NCI-H524 treated with DMSO at 0.1 percent for 48 hours (cell line): ENCODE data around the gene NEK11.
"Not testable (repeated sequence)": the region's sequence is repeated elsewhere in the genome, so short reads cannot be mapped to it uniquely, and the experiment has no call there.

Source experiments
- DNase-seq: peaks from one replicate; lab custom pipeline; 2025; lab: John Stamatoyannopoulos, UW

Gene NEK11

DNA sequence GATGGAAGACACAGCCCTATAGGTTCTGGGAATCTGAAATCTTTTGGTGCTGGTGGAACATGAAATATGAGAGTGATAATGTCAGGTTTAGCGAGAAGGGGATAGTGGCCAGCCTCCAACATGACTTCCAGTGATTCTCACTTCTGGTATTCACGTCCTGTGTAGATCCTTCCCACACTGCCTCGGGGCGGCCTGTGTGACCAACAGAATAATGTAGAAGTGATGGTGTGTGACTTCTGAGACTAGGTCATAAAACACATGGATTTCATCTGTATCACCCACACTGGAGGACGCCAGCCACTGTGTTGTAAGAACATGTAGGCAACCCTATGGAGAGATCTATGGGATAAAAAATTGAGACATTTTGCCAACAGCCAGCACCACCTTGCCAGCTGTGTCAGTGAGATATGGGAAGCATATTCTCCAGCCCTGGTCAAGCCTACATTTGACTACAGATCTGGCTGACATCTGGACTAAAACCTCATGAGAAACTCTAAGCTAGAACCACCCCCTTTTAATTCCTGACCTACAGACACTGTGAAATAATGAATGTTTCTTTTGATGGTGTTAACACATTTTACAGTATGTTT lies 329.4 kb downstream of the NEK11 start:
- no peak for DNase-seq

- DNase-seq = no peak
These were observed 330.6 kb downstream of the NEK11 start for GRCh38 chr3:131357275-131357674.

DNA sequence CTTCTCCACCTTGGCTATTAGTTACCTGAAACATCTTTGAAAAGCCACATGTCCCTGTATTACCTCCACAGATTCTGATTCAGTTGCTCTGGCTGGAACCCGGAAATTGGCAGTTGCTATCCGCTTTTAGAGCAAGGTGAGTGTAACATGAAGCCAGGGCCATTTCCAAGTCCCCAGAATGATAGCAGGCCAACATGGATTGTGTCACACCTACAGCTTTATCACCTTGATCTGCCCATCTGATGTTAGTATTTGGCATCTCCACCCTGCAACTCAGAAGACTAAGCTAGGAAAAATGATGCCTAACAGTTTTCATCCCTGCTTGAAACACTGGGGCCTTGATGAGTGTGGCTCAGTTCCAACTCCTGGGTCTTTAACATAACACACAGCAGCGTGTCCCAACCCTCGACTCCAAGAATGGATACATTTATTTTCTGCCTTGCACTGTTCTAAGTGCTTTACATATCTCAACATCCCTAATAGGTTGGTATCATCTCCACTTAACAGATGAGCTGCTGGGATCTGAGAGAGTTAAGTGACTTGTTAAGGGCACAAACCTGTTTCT lies 333.6 kb downstream of the NEK11 start:
- peak; percentile 89 for DNase-seq

DNA sequence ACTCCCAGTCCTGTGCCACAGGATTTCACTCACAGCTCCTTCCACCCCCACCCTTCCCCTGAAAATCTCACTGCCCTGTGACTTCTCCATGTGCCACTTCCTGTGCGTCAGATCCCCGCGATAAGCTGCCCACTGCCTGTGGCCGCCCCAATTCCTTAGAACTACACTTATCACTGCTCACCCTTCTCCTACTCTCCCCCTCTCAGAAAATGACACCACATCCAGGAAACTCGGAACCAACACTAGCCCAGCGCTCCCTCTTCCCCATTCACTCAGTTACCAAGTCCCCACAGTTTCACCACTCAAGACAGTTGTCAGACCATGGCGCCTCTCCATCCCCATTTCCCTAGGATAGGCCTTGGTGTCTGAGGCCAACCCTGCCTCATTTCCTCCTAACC lies 334.4 kb downstream of the NEK11 start:
- DNase-seq = not testable (repeated sequence)

- DNase-seq = no peak
These were observed 335.1 kb downstream of the NEK11 start for GRCh38 chr3:131361464-131362421.

GRCh38 chr3:131363275-131363674 lies 336.6 kb downstream of the NEK11 start:
- no peak for DNase-seq

GRCh38 chr3:131370935-131371687 lies 344.4 kb downstream of the NEK11 start:
- no peak for DNase-seq

- no peak for DNase-seq
These were observed 345.0 kb downstream of the NEK11 start for GRCh38 chr3:131371688-131372066.

DNA sequence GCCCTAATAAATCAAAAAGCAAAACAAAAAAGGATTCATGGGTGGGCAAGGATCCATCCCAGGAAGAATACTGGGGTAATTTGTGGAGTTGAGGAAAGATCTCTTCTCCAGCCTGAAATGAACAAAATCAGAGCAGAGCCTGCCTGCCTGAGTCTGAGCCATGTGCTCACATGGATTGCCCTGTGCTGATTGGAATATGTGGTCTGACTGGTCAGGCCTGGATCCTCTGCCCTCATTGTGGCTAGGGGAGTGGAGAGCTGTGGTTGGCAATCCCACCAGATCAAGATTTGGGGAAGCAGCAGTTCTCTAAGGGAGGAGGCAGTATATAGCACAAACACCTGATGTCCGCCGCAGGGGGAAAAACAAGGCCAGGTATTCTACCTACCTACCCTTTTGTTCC lies 348.1 kb downstream of the NEK11 start:
- no peak for DNase-seq

GRCh38 chr3:131380821-131381444 lies 354.3 kb downstream of the NEK11 start:
- DNase-seq = not testable (repeated sequence)

DNA sequence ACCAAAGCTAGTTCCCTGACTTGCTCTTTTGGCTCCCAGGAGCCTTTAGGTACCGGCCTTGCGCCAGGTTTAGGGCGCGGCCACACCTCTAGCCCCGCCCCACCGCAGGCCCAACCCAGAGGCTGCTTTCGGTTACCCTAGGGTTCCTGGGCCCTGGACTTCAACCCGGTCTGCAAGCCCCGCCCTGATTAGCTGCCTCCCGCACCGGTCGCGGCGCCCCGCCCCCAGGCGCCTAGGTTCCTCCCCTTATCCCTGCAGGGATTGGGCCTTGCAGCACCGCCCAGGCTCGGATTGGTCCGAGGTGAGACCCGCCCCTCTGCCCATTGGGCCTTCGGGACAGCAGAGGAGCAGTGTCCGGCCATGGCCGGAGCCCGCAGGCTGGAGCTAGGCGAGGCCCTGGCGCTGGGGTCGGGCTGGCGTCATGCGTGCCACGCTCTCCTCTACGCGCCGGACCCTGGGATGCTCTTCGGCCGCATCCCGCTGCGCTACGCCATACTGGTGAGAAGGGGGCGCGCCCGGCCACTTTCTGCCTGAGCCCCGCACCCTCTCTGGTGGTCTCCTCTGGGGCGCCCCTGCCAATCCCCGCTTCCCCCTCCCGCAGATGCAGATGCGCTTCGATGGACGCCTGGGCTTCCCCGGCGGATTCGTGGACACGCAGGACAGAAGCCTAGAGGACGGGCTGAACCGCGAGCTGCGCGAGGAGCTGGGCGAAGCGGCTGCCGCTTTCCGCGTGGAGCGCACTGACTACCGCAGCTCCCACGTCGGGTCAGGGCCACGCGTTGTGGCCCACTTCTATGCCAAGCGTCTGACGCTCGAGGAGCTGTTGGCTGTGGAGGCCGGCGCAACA lies 355.0 kb downstream of the NEK11 start, which contains the start of gene NUDT16:
Gene NUDT16, plus strand, starts transcription at position 330 of the 847 bp plus-strand sequence. Its CDS starts 31 bp downstream, at position 361.
- peak; percentile 88 for DNase-seq

DNA sequence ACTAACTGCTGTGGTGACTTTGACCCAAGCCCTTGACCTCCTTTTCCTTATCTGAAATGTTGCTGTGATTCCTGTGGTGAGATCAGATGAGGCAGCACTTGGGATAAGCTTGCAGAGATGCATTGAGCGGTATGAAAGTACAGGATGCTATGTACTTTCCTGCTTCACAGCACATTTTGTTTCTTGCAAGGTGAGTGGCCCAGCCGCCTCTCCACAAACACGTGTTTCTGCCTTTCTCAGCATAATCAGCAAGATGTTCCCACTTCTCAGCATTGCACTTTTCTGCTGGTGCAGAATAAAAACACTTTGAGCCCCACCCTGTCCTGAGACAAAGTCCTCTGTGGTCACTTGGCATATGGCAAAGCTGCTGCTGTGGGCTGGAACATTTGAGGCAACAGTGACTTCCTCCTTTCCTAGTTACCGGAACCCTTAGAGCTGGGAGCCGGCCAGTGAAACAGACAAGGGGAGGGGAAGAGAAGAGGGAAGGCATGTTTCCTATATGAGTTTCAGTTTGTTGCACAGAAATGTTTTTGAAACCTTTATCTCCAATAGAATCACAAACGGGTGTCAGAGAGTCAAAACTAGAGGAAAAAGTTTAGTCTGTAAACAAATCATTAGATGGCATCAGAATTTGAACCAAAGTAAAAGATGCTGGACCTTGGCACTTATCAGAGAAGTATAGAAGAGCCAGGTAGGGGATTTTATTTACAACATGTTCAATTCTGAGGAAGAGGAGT lies 359.9 kb downstream of the NEK11 start:
- no peak for DNase-seq

GRCh38 chr3:131387796-131388489 lies 361.3 kb downstream of the NEK11 start:
- no peak for DNase-seq

- DNase-seq = no peak
These were observed 361.8 kb downstream of the NEK11 start for GRCh38 chr3:131388490-131388799.

DNA sequence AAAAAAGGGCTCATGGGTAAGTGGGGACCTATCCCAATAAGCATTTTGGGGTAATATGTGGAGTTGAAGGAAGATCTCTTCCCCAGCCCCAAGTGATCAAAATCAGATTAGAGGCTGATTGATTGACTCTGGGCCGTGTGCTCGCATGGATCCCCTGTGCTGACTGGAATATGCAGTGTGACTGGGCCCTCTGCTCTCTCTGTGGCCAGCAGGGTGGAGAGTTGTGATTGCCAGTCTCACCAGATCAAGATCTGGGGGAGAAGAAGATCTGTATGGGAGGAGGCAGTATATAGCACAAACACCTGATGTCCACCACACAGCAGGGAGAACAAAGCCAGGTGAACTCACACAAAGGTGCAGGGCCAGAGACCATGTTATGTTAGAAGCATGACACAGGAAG lies 363.7 kb downstream of the NEK11 start:
- DNase-seq = no peak

GRCh38 chr3:131393051-131393450 lies 366.4 kb downstream of the NEK11 start:
- no peak for DNase-seq

DNA sequence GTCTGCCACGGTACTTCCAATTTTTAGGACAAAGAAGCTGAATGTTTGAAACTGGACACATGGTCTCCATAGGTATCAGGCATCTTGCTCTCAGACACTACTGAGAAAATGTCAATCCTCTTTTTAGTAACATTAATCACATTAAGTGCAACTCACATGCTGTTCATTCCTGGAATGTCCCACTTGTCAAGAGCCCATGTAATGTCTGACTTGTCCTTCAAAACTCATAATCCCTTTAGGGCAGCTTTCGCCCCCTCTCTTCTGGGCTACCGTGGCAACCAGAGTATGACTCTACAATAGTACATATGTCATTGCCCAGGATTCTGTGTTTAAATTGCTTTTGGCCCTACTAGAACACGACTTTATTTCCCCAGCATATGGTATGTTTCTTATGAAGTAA lies 367.2 kb downstream of the NEK11 start:
- DNase-seq = peak; percentile 100

DNA sequence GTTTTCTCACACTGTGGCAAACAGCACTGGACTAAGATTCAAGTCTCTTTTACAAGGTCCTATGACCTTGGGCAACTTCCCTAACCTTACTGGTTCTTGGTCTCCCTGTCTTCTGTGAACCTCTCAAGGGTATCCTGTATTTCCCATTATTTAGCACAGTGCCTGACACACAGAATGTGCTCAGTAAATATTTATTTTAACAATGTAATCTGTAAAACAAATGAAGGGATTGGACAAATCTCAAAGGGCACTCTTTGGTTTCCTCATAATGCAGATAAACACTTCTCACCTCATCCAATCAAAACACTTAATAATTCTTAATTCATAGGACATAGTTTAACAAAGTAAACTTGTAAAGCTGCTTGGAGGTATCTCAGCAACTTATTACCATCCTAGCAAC lies 367.7 kb downstream of the NEK11 start:
- DNase-seq = no peak

DNA sequence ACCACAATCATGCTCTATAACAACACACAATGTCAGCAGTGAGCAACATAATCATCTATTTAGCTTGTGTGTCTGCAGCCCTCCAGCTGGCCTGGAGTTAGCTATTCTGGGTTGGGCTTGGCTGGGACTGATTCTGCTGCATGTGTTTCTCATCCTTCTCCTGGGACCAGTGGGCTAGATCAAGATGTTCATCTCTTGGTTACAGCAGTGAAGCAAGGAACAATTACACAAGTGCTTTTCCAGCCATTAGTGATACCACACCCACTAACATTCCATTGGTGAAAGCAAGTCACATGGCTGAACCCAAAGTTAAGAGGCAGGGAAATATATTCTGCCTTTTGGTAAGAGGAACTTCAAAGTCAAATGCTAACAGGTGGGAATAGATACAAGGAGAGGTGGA lies 369.5 kb downstream of the NEK11 start:
- no peak for DNase-seq

GRCh38 chr3:131397889-131398288 lies 371.2 kb downstream of the NEK11 start:
- no peak for DNase-seq
